Activated naive CD8-positive, alpha-beta T cell treated with anti-CD3 and anti-CD28 coated beads for 36 hours (primary cell): ENCODE results near the gene FNDC11. TPM values are rescaled to one million over a fixed set of nuclear protein-coding genes. Genes with fewer than 3 reads are reported as not detected.
A peak's percentile ranks its signal among the peaks of the same experiment; 100 is the strongest.

Experiments
- DNase-seq: peaks from one replicate; pipeline ENCODE4 v3.0.0; 2021
- H3K27ac Mint-ChIP-seq: one replicate; pipeline ENCODE4 v1.8.0; 2022; ENCODE audit warnings: mild to moderate bottlenecking, moderate library complexity, mixed read lengths
- H3K27me3 Mint-ChIP-seq: one replicate; pipeline ENCODE4 v1.8.0; 2022; ENCODE audit warnings: mild to moderate bottlenecking, mixed read lengths
- H3K36me3 Mint-ChIP-seq: one replicate; pipeline ENCODE4 v1.8.0; 2021; ENCODE audit warnings: mild to moderate bottlenecking, mixed read lengths
- H3K4me1 Mint-ChIP-seq: one replicate; pipeline ENCODE4 v1.8.0; 2021; ENCODE audit warnings: mixed read lengths
- H3K4me3 Mint-ChIP-seq: one replicate; pipeline ENCODE4 v1.8.0; 2022; ENCODE audit warnings: mild to moderate bottlenecking, moderate library complexity, mixed read lengths
- H3K9me3 Mint-ChIP-seq: one replicate; pipeline ENCODE4 v1.8.0; 2022; ENCODE audit warnings: mixed read lengths
- total RNA-seq, 2 experiments: library from RNA; stranded (reverse); gene quantifications; one replicate each; pipeline ENCODE4 v1.2.3, GENCODE V29; 2021

The FNDC11 gene
- total RNA-seq, 2 experiments from 2014 or later: 0.10 to 0.20 TPM

- Mint-ChIP-seq H3K9me3 (peaks cover 6% of the 10 kb centered on the region), H3K4me3 (peak within 1 kb of the TSS; percentile 83), H3K27ac (peak within 1 kb of the TSS; percentile 56), H3K27me3 (no peaks in the 10 kb centered on the region), H3K4me1 (peaks cover 6% of the 10 kb centered on the region), H3K36me3 (peaks cover 26% of the 10 kb centered on the region)
- DNase-seq: peak; percentile 85
Observed at GRCh38 chr20:63520504-63520933, 33.4 kb upstream of the FNDC11 start, which contains the start of gene PPDPF. TSS of gene PPDPF (plus strand) at chr20:63520765. CDS start at chr20:63521309, 544 bp downstream.

DNA sequence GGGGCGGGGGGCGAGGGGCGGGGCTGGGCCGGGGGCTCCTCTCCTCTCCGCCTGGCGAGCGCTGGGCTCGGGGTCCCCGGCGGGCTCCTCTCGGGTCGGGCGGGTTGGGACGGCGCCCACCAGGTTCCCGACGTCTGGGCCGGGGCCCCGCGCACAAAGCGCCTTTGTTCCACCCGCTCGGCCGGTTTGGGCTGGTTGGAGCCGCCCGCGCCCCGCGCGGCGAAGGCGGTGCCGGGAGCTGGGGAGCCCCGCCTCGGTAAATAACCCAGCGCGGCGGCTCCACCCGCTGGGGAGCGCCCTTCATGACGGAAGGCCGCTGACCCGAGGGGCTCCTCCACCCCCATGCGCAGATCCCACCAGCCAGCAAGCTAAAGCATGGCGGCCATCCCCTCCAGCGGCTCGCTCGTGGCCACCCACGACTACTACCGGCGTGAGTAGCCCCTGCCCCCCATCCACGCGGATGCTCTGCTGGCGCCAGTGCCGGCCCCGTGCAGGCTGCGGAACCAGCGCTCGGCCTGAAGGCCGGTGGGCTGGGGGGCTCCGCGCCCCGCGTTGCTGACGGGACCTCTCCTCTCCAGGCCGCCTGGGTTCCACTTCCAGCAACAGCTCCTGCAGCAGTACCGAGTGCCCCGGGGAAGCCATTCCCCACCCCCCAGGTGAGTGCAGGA, 32.9 kb upstream of the FNDC11 start:
- H3K27ac Mint-ChIP-seq: peak overlapping the region; percentile 56
- H3K27me3 Mint-ChIP-seq: no peaks in the 10 kb centered on the region
- H3K36me3 Mint-ChIP-seq: peaks cover 26% of the 10 kb centered on the region
- peak overlapping the region; percentile 83 for H3K4me3 Mint-ChIP-seq
- H3K4me1 Mint-ChIP-seq: peaks cover 6% of the 10 kb centered on the region
- DNase-seq: peak; percentile 82
- H3K9me3 Mint-ChIP-seq: peaks cover 6% of the 10 kb centered on the region

DNA sequence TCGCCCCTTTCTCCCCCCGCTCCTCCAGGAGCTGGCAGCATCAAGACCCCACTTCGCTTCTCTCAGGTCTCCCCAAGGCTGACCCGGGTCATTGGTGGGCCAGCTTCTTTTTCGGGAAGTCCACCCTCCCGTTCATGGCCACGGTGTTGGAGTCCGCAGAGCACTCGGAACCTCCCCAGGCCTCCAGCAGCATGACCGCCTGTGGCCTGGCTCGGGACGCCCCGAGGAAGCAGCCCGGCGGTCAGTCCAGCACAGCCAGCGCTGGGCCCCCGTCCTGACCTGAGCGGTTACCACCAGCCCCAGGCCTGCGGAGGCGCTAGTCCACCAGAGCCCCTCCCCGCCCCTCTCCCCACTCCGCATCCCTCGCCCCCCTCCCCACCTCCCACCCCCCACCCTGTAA, 32.4 kb upstream of the FNDC11 start:
- no peaks in the 10 kb centered on the region for H3K27me3 Mint-ChIP-seq
- H3K4me3 Mint-ChIP-seq: peak overlapping the region; percentile 83
- peaks cover 26% of the 10 kb centered on the region for H3K36me3 Mint-ChIP-seq
- peak overlapping the region; percentile 56 for H3K27ac Mint-ChIP-seq
- no peak for DNase-seq
- H3K9me3 Mint-ChIP-seq: peaks cover 6% of the 10 kb centered on the region
- H3K4me1 Mint-ChIP-seq: peaks cover 6% of the 10 kb centered on the region

DNA sequence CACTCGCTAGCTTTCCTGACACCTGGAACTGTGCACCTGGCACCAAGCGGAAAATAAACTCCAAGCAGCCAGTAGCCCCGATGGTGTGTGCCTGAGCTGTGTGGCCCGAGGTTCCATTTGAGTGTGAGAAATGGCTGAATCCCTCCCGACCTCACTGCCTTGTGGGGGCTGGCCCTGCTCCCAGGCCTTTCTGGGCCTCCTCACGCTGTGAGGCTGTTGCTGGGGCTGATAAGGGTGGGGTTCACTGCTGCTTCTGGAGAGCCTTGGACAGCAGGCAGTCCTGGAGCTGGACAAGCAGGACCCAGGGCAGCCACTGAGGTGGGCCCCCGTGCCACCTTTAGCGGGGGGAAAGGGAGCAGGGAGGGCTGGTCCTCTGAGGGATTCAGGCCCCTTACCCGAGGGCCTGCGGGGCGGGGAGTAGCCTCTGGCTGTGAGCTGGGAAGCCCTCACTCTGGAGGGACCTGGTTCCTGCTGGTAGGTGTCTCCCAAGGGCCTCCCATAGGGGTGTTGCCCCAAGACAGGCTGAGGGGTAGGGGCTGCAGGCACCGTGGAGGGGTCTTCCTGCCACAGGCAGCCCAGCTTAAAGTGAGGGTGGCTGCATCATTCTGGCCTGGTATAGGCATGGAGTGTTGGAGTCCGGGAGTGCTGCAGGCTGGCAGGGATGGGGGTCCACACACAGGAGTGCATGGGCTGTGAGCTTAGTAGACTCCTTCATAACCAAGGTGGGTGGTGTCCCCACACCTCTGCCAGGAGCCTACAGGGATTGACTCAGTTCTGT, 31.7 kb upstream of the FNDC11 start:
- Mint-ChIP-seq H3K27ac (peak overlapping the region; percentile 25), H3K36me3 (peaks cover 26% of the 10 kb centered on the region), H3K4me1 (peaks cover 6% of the 10 kb centered on the region), H3K27me3 (no peaks in the 10 kb centered on the region), H3K9me3 (peaks cover 6% of the 10 kb centered on the region), H3K4me3 (peak overlapping the region; percentile 67)
- no peak for DNase-seq

GRCh38 chr20:63522981-63523611, 30.9 kb upstream of the FNDC11 start:
- Mint-ChIP-seq H3K27ac (no peak overlapping the region), H3K36me3 (peaks cover 26% of the 10 kb centered on the region), H3K9me3 (peaks cover 6% of the 10 kb centered on the region), H3K4me3 (no peak overlapping the region), H3K27me3 (no peaks in the 10 kb centered on the region), H3K4me1 (peaks cover 6% of the 10 kb centered on the region)
- no peak for DNase-seq

GRCh38 chr20:63525185-63525584, 28.8 kb upstream of the FNDC11 start:
- peaks cover 8% of the 10 kb centered on the region for H3K4me1 Mint-ChIP-seq
- no peak overlapping the region for H3K4me3 Mint-ChIP-seq
- H3K9me3 Mint-ChIP-seq: peaks cover 6% of the 10 kb centered on the region
- H3K27me3 Mint-ChIP-seq: no peaks in the 10 kb centered on the region
- H3K27ac Mint-ChIP-seq: no peak overlapping the region
- DNase-seq: no peak
- H3K36me3 Mint-ChIP-seq: peaks cover 26% of the 10 kb centered on the region

GRCh38 chr20:63525971-63526370, 28.0 kb upstream of the FNDC11 start:
- Mint-ChIP-seq H3K9me3 (peaks cover 6% of the 10 kb centered on the region), H3K4me1 (peaks cover 8% of the 10 kb centered on the region), H3K36me3 (peaks cover 26% of the 10 kb centered on the region), H3K27me3 (no peaks in the 10 kb centered on the region), H3K4me3 (no peak overlapping the region), H3K27ac (no peak overlapping the region)
- DNase-seq: no peak

- Mint-ChIP-seq H3K27ac (no peak overlapping the region), H3K4me3 (no peak overlapping the region), H3K27me3 (no peaks in the 10 kb centered on the region), H3K4me1 (peaks cover 7% of the 10 kb centered on the region), H3K9me3 (peaks cover 6% of the 10 kb centered on the region), H3K36me3 (peaks cover 24% of the 10 kb centered on the region)
- DNase-seq: no peak
Observed at GRCh38 chr20:63527184-63527583, 26.8 kb upstream of the FNDC11 start.

GRCh38 chr20:63529180-63529860, 24.6 kb upstream of the FNDC11 start:
- H3K4me1 Mint-ChIP-seq: peaks cover 4% of the 10 kb centered on the region
- peaks cover 2% of the 10 kb centered on the region for H3K36me3 Mint-ChIP-seq
- no peaks in the 10 kb centered on the region for H3K27me3 Mint-ChIP-seq
- H3K27ac Mint-ChIP-seq: no peak overlapping the region
- no peak for DNase-seq
- no peaks in the 10 kb centered on the region for H3K9me3 Mint-ChIP-seq
- H3K4me3 Mint-ChIP-seq: no peak overlapping the region

GRCh38 chr20:63529861-63530787, 23.8 kb upstream of the FNDC11 start:
- H3K27ac Mint-ChIP-seq: no peak overlapping the region
- H3K4me1 Mint-ChIP-seq: peaks cover 4% of the 10 kb centered on the region
- no peak overlapping the region for H3K4me3 Mint-ChIP-seq
- no peak for DNase-seq
- H3K9me3 Mint-ChIP-seq: no peaks in the 10 kb centered on the region
- no peaks in the 10 kb centered on the region for H3K27me3 Mint-ChIP-seq
- no peaks in the 10 kb centered on the region for H3K36me3 Mint-ChIP-seq

DNA sequence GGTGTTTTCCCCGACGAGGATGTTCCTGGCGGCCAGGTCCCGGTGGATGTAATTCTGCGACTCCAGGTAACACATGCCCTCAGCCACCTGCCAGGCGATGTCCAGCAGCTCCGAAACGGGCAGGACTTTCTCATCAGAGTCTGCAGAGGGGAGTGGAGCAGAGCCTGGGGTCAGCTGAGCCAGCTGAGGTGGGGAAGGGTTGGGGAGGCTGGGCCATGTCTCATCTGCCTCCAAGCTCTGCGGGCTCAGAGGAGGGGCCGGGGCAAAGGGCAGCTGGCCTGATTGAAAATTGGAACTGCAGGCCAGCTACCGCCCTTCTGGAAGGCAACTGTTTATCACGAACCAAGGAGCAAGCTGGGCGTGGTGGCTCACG, 23.2 kb upstream of the FNDC11 start:
- Mint-ChIP-seq H3K36me3 (no peaks in the 10 kb centered on the region), H3K9me3 (no peaks in the 10 kb centered on the region), H3K4me1 (peaks cover 6% of the 10 kb centered on the region), H3K27ac (no peak overlapping the region), H3K4me3 (no peak overlapping the region), H3K27me3 (no peaks in the 10 kb centered on the region)
- DNase-seq: no peak

DNA sequence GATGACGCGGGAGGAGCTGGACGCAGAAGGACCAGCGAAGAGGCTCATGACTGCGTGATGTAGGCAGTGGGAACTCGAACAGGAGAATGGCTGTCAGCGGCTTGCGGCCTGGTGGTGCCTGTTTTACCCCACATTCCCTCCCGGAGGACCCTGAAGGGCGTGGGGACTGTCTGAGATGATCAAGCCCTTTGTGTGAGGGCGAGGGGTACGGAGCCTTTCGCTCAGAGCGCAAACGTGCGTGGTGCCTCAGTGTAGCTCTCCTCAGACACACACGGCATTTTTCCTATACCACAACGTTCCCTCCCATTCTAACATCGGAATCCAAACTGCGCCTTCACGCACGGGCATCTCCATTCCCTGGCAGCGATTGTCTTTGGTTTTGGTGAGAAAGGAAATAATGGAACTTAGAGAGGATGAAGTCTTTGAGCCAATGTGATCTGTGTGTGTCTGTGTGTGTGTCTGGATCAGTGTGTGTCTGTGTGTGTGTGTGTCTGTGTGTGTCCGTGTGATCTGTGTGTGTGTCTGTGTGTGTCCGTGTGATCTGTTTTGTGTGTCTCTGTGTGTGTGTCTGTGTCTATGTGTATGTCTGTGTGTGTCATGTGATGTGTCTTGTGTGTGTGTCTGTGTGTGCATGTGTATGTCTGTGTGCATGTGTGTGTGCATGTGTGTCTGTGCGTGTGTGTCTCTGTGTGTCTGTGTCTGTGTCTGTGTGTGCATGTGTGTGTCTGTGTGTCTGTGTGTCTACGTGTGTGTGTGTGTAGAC, 22.1 kb upstream of the FNDC11 start:
- Mint-ChIP-seq H3K27me3 (no peaks in the 10 kb centered on the region), H3K4me1 (peaks cover 8% of the 10 kb centered on the region), H3K9me3 (no peaks in the 10 kb centered on the region), H3K36me3 (no peaks in the 10 kb centered on the region), H3K27ac (no peak overlapping the region), H3K4me3 (no peak overlapping the region)
- no peak for DNase-seq

GRCh38 chr20:63532449-63532971, 21.4 kb upstream of the FNDC11 start:
- Mint-ChIP-seq H3K36me3 (no peaks in the 10 kb centered on the region), H3K27ac (no peak overlapping the region), H3K9me3 (no peaks in the 10 kb centered on the region), H3K27me3 (no peaks in the 10 kb centered on the region), H3K4me1 (peaks cover 8% of the 10 kb centered on the region), H3K4me3 (no peak overlapping the region)
- peak; percentile 0 for DNase-seq
